Measurements from ENCODE around the gene MEIOSIN. TPM values are rescaled to one million over a fixed set of nuclear protein-coding genes. Genes with fewer than 3 reads are reported as not detected.
A peak's percentile ranks its signal among the peaks of the same experiment; 100 is the strongest.
"Not testable (repeated sequence)": the region's sequence is repeated elsewhere in the genome, so short reads cannot be mapped to it uniquely, and the experiment has no call there.

The MEIOSIN gene
- total RNA-seq, result not detected

GRCh38 chr19:45733160-45733810, at the start of gene MEIOSIN:
Gene MEIOSIN, plus strand, starts transcription at chr19:45733439. Its CDS starts 1,938 bp downstream, at chr19:45735377.
- Histone ChIP-seq H3K27ac (ENCODE audit: low read depth, low read length) (no peak within 1 kb of the TSS), H3K4me1 (ENCODE audit: control insufficient read depth in 3 of 3, insufficient read depth in 3 of 3, low read length in 3 of 3) (peaks cover 11 to 13% (median 13%) of the 10 kb centered on the region in 3 donors), H3K9ac (ENCODE audit: low read depth in 1 of 3, low read length in 3 of 3) (no peak within 1 kb of the TSS), H3K9me3 (ENCODE audit: control insufficient read depth in 3 of 3, low read length in 3 of 3) (no peaks in the 10 kb centered on the region), H3K27me3 (ENCODE audit: control insufficient read depth in 3 of 3, insufficient read depth in 3 of 3, low read length in 3 of 3) (no peaks in the 10 kb centered on the region), H3K4me3 (ENCODE audit: low read length in 3 of 3) (no peak within 1 kb of the TSS), H3K36me3 (ENCODE audit: control insufficient read depth in 3 of 3, insufficient read depth in 3 of 3, low read length in 3 of 3) (no peaks in the 10 kb centered on the region)

GRCh38 chr19:45685045-45685444, 48.2 kb upstream of the MEIOSIN start:
- H3K27ac ChIP-seq (ENCODE audit: low read depth, low read length); H3K9ac ChIP-seq (ENCODE audit: low read depth in 1 of 3, low read length in 3 of 3); H3K4me3 ChIP-seq (ENCODE audit: low read length in 3 of 3); H3K9me3 ChIP-seq (ENCODE audit: control insufficient read depth in 3 of 3, low read length in 3 of 3); H3K27me3 ChIP-seq (ENCODE audit: control insufficient read depth in 3 of 3, insufficient read depth in 3 of 3, low read length in 3 of 3): not testable (repeated sequence)
- Histone ChIP-seq H3K36me3 (ENCODE audit: control insufficient read depth in 3 of 3, insufficient read depth in 3 of 3, low read length in 3 of 3) (peaks cover 25 to 28% (median 25%) of the 10 kb centered on the region in 3 donors), H3K4me1 (ENCODE audit: control insufficient read depth in 3 of 3, insufficient read depth in 3 of 3, low read length in 3 of 3) (peaks cover 7 to 11% (median 10%) of the 10 kb centered on the region in 3 donors)

GRCh38 chr19:45687599-45687998, 45.6 kb upstream of the MEIOSIN start:
- no peak overlapping the region for H3K27ac ChIP-seq (ENCODE audit: low read depth, low read length)
- H3K4me1 ChIP-seq (ENCODE audit: control insufficient read depth in 3 of 3, insufficient read depth in 3 of 3, low read length in 3 of 3), result peaks cover 6 to 10% (median 8%) of the 10 kb centered on the region in 3 donors
- H3K27me3 ChIP-seq (ENCODE audit: control insufficient read depth in 3 of 3, insufficient read depth in 3 of 3, low read length in 3 of 3), result no peaks in the 10 kb centered on the region
- H3K4me3 ChIP-seq (ENCODE audit: low read length in 3 of 3), result no peak overlapping the region
- no peaks in the 10 kb centered on the region for H3K9me3 ChIP-seq (ENCODE audit: control insufficient read depth in 3 of 3, low read length in 3 of 3)
- peaks cover 25 to 28% (median 25%) of the 10 kb centered on the region in 3 donors for H3K36me3 ChIP-seq (ENCODE audit: control insufficient read depth in 3 of 3, insufficient read depth in 3 of 3, low read length in 3 of 3)
- H3K9ac ChIP-seq (ENCODE audit: low read depth in 1 of 3, low read length in 3 of 3), result no peak overlapping the region

GRCh38 chr19:45691516-45692186, 41.6 kb upstream of the MEIOSIN start, which contains the start of gene SNRPD2:
Gene SNRPD2, minus strand, starts transcription at chr19:45691953. Its CDS starts 65 bp downstream, at chr19:45691888.
- Histone ChIP-seq H3K9me3 (ENCODE audit: control insufficient read depth in 3 of 3, low read length in 3 of 3) (no peaks in the 10 kb centered on the region), H3K4me1 (ENCODE audit: control insufficient read depth in 3 of 3, insufficient read depth in 3 of 3, low read length in 3 of 3) (peaks cover 15 to 20% (median 20%) of the 10 kb centered on the region in 3 donors), H3K9ac (ENCODE audit: low read depth in 1 of 3, low read length in 3 of 3) (peak within 1 kb of the TSS; percentile 85 to 93 (median 92)), H3K36me3 (ENCODE audit: control insufficient read depth in 3 of 3, insufficient read depth in 3 of 3, low read length in 3 of 3) (peaks cover 16 to 22% (median 20%) of the 10 kb centered on the region in 3 donors), H3K4me3 (ENCODE audit: low read length in 3 of 3) (peak within 1 kb of the TSS; percentile 88 to 92 (median 88)), H3K27ac (ENCODE audit: low read depth, low read length) (peak within 1 kb of the TSS; percentile 88), H3K27me3 (ENCODE audit: control insufficient read depth in 3 of 3, insufficient read depth in 3 of 3, low read length in 3 of 3) (no peaks in the 10 kb centered on the region)

- peak within 1 kb of the TSS; percentile 85 to 93 (median 92) for H3K9ac ChIP-seq (ENCODE audit: low read depth in 1 of 3, low read length in 3 of 3)
- H3K4me3 ChIP-seq (ENCODE audit: low read length in 3 of 3), result peak within 1 kb of the TSS; percentile 88 to 92 (median 88)
- peaks cover 15 to 20% (median 20%) of the 10 kb centered on the region in 3 donors for H3K4me1 ChIP-seq (ENCODE audit: control insufficient read depth in 3 of 3, insufficient read depth in 3 of 3, low read length in 3 of 3)
- H3K27ac ChIP-seq (ENCODE audit: low read depth, low read length), result peak within 1 kb of the TSS; percentile 88
- H3K9me3 ChIP-seq (ENCODE audit: control insufficient read depth in 3 of 3, low read length in 3 of 3), result no peaks in the 10 kb centered on the region
- H3K27me3 ChIP-seq (ENCODE audit: control insufficient read depth in 3 of 3, insufficient read depth in 3 of 3, low read length in 3 of 3), result no peaks in the 10 kb centered on the region
- peaks cover 11 to 16% (median 16%) of the 10 kb centered on the region in 3 donors for H3K36me3 ChIP-seq (ENCODE audit: control insufficient read depth in 3 of 3, insufficient read depth in 3 of 3, low read length in 3 of 3)
Measured at GRCh38 chr19:45692187-45693105, 40.8 kb upstream of the MEIOSIN start, which contains the start of gene QPCTL. Gene QPCTL, plus strand, starts transcription at chr19:45692666. Its CDS starts 38 bp downstream, at chr19:45692704.

- Histone ChIP-seq H3K27me3 (ENCODE audit: control insufficient read depth in 3 of 3, insufficient read depth in 3 of 3, low read length in 3 of 3) (no peaks in the 10 kb centered on the region), H3K4me3 (ENCODE audit: low read length in 3 of 3) (peak overlapping the region; percentile 88 to 92 (median 88)), H3K27ac (ENCODE audit: low read depth, low read length) (peak overlapping the region; percentile 88), H3K9me3 (ENCODE audit: control insufficient read depth in 3 of 3, low read length in 3 of 3) (no peaks in the 10 kb centered on the region), H3K36me3 (ENCODE audit: control insufficient read depth in 3 of 3, insufficient read depth in 3 of 3, low read length in 3 of 3) (peaks cover 3 to 8% (median 8%) of the 10 kb centered on the region in 3 donors), H3K9ac (ENCODE audit: low read depth in 1 of 3, low read length in 3 of 3) (peak overlapping the region; percentile 83 to 93 (median 92)), H3K4me1 (ENCODE audit: control insufficient read depth in 3 of 3, insufficient read depth in 3 of 3, low read length in 3 of 3) (peaks cover 15 to 20% (median 20%) of the 10 kb centered on the region in 3 donors)
Measured at GRCh38 chr19:45693106-45693788, 40.0 kb upstream of the MEIOSIN start.

GRCh38 chr19:45701676-45702075, 31.6 kb upstream of the MEIOSIN start:
- no peaks in the 10 kb centered on the region for H3K27me3 ChIP-seq (ENCODE audit: control insufficient read depth in 3 of 3, insufficient read depth in 3 of 3, low read length in 3 of 3)
- H3K4me1 ChIP-seq (ENCODE audit: control insufficient read depth in 3 of 3, insufficient read depth in 3 of 3, low read length in 3 of 3), result no peaks in the 10 kb centered on the region
- peaks cover 6 to 9% (median 8%) of the 10 kb centered on the region in 3 donors for H3K36me3 ChIP-seq (ENCODE audit: control insufficient read depth in 3 of 3, insufficient read depth in 3 of 3, low read length in 3 of 3)
- H3K4me3 ChIP-seq (ENCODE audit: low read length in 3 of 3), result no peak overlapping the region
- no peak overlapping the region for H3K9ac ChIP-seq (ENCODE audit: low read depth in 1 of 3, low read length in 3 of 3)
- H3K27ac ChIP-seq (ENCODE audit: low read depth, low read length), result no peak overlapping the region
- no peaks in the 10 kb centered on the region for H3K9me3 ChIP-seq (ENCODE audit: control insufficient read depth in 3 of 3, low read length in 3 of 3)

GRCh38 chr19:45705115-45705514, 28.1 kb upstream of the MEIOSIN start:
- Histone ChIP-seq H3K27ac (ENCODE audit: low read depth, low read length) (no peak overlapping the region), H3K9ac (ENCODE audit: low read depth in 1 of 3, low read length in 3 of 3) (no peak overlapping the region), H3K27me3 (ENCODE audit: control insufficient read depth in 3 of 3, insufficient read depth in 3 of 3, low read length in 3 of 3) (no peaks in the 10 kb centered on the region), H3K9me3 (ENCODE audit: control insufficient read depth in 3 of 3, low read length in 3 of 3) (no peaks in the 10 kb centered on the region), H3K4me1 (ENCODE audit: control insufficient read depth in 3 of 3, insufficient read depth in 3 of 3, low read length in 3 of 3) (no peaks in the 10 kb centered on the region), H3K36me3 (ENCODE audit: control insufficient read depth in 3 of 3, insufficient read depth in 3 of 3, low read length in 3 of 3) (peaks cover 4 to 9% (median 8%) of the 10 kb centered on the region in 3 donors), H3K4me3 (ENCODE audit: low read length in 3 of 3) (no peak overlapping the region)
